RWPE2 (cell line): ENCODE measurements around the gene TMEM191C.
"Not testable (repeated sequence)": the region's sequence is repeated elsewhere in the genome, so short reads cannot be mapped to it uniquely, and the experiment has no call there.

ENCODE experiments used
- ATAC-seq: fragments of 200-7000 bp; cut with Tn5 transposase; 3 replicates; pipeline ENCODE4 v1.9.1; 2021; ENCODE audit warnings: low read depth
- DNase-seq: peaks from one replicate; pipeline ENCODE4 v3.0.0-alpha.2; 2020; ENCODE audit warnings: low spot score
- H3K27ac ChIP-seq: fragments of 450-650 bp; 2 replicates; pipeline ENCODE4 v1.5.1; 2017; ENCODE audit warnings: mild to moderate bottlenecking; ENCODE audit not compliant: poor library complexity, severe bottlenecking
- H3K27me3 ChIP-seq: fragments of 250-450 bp; sonication (Bioruptor Pico); 2 replicates; pipeline ENCODE4 v1.5.1; 2021; ENCODE audit warnings: mild to moderate bottlenecking, moderate library complexity; ENCODE audit not compliant: insufficient read depth, poor library complexity, severe bottlenecking
- H3K36me3 ChIP-seq: fragments of 250-450 bp; sonication (Bioruptor Pico); 2 replicates; pipeline ENCODE4 v1.5.1; 2020; ENCODE audit warnings: low read depth, mild to moderate bottlenecking, moderate library complexity
- H3K4me1 ChIP-seq: fragments of 250-450 bp; sonication (Bioruptor Pico); 2 replicates; pipeline ENCODE4 v1.5.1; 2021; ENCODE audit warnings: mild to moderate bottlenecking, moderate library complexity; ENCODE audit not compliant: insufficient read depth, poor library complexity, severe bottlenecking
- H3K4me3 ChIP-seq: fragments of 250-450 bp; sonication (Bioruptor Pico); 2 replicates; pipeline ENCODE4 v1.5.1; 2021; ENCODE audit warnings: mild to moderate bottlenecking, moderate library complexity; ENCODE audit not compliant: severe bottlenecking
- H3K9me3 ChIP-seq: fragments of 250-450 bp; sonication (Bioruptor Pico); 2 replicates; pipeline ENCODE4 v1.5.1; 2021; ENCODE audit warnings: mild to moderate bottlenecking, moderate library complexity; ENCODE audit not compliant: severe bottlenecking

The TMEM191C gene

GRCh38 chr22:21499623-21500506, 32.7 kb downstream of the TMEM191C start:
- H3K27me3 ChIP-seq, H3K27ac ChIP-seq, H3K9me3 ChIP-seq, H3K36me3 ChIP-seq, H3K4me3 ChIP-seq, DNase-seq, H3K4me1 ChIP-seq, ATAC-seq: not testable (repeated sequence)

GRCh38 chr22:21510397-21510796, 43.2 kb downstream of the TMEM191C start:
- not testable (repeated sequence) for H3K4me1 ChIP-seq, H3K27ac ChIP-seq, H3K27me3 ChIP-seq, DNase-seq, ATAC-seq, H3K36me3 ChIP-seq, H3K4me3 ChIP-seq, H3K9me3 ChIP-seq

- H3K4me3 ChIP-seq, H3K36me3 ChIP-seq, ATAC-seq, H3K9me3 ChIP-seq, H3K27me3 ChIP-seq, H3K27ac ChIP-seq, H3K4me1 ChIP-seq, DNase-seq: not testable (repeated sequence)
Observed at GRCh38 chr22:21512022-21512421, 44.8 kb downstream of the TMEM191C start.

- H3K27me3 ChIP-seq, H3K4me1 ChIP-seq, ATAC-seq, H3K36me3 ChIP-seq, H3K27ac ChIP-seq, H3K4me3 ChIP-seq, DNase-seq, H3K9me3 ChIP-seq: not testable (repeated sequence)
Observed at GRCh38 chr22:21514117-21514516, 46.9 kb downstream of the TMEM191C start.

GRCh38 chr22:21515234-21515633, 48.0 kb downstream of the TMEM191C start:
- not testable (repeated sequence) for H3K9me3 ChIP-seq, DNase-seq, H3K27me3 ChIP-seq, H3K27ac ChIP-seq, H3K36me3 ChIP-seq, H3K4me3 ChIP-seq, H3K4me1 ChIP-seq
- peak; percentile 76 for ATAC-seq

- not testable (repeated sequence) for H3K27ac ChIP-seq, H3K4me3 ChIP-seq, H3K27me3 ChIP-seq, DNase-seq, ATAC-seq, H3K9me3 ChIP-seq, H3K36me3 ChIP-seq, H3K4me1 ChIP-seq
Observed at GRCh38 chr22:21516522-21516921, 49.3 kb downstream of the TMEM191C start.

GRCh38 chr22:21516970-21517764, 50.0 kb downstream of the TMEM191C start:
- peak; percentile 49; the same call in 2 of the 3 replicates for ATAC-seq
- not testable (repeated sequence) for H3K9me3 ChIP-seq, H3K4me3 ChIP-seq, DNase-seq, H3K36me3 ChIP-seq, H3K27ac ChIP-seq, H3K27me3 ChIP-seq, H3K4me1 ChIP-seq
